ENCODE measurements around the gene CCDC141.

CCDC141 gene

DNA sequence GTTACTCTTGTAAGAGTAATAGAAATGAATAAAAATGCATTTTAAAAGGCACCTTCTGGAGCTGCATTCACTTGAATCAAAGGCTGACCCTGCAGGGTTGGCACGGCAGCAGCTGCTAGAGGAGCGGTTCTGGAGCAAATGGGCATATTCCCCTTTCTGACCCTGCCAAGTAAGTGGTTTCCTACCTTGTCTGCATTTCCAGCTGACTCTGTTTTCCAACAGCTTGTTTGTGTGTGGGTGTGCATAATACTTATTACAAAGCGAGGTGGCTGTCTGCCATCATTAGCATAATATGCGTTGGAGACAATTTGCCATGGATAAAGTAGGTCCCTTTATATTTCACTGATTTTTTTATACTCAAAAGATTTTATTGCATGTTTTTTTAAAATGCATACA lies 221.5 kb downstream of the CCDC141 start:
- no peak for DNase-seq (ENCODE audit: extremely low read depth, low read depth)
- TF ChIP-seq, protein P1, sequence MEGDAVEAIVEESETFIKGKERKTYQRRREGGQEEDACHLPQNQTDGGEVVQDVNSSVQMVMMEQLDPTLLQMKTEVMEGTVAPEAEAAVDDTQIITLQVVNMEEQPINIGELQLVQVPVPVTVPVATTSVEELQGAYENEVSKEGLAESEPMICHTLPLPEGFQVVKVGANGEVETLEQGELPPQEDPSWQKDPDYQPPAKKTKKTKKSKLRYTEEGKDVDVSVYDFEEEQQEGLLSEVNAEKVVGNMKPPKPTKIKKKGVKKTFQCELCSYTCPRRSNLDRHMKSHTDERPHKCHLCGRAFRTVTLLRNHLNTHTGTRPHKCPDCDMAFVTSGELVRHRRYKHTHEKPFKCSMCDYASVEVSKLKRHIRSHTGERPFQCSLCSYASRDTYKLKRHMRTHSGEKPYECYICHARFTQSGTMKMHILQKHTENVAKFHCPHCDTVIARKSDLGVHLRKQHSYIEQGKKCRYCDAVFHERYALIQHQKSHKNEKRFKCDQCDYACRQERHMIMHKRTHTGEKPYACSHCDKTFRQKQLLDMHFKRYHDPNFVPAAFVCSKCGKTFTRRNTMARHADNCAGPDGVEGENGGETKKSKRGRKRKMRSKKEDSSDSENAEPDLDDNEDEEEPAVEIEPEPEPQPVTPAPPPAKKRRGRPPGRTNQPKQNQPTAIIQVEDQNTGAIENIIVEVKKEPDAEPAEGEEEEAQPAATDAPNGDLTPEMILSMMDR (IDR thresholded peaks at IDR 0.05; ENCODE audit: low read depth, low read length): no peak

DNA sequence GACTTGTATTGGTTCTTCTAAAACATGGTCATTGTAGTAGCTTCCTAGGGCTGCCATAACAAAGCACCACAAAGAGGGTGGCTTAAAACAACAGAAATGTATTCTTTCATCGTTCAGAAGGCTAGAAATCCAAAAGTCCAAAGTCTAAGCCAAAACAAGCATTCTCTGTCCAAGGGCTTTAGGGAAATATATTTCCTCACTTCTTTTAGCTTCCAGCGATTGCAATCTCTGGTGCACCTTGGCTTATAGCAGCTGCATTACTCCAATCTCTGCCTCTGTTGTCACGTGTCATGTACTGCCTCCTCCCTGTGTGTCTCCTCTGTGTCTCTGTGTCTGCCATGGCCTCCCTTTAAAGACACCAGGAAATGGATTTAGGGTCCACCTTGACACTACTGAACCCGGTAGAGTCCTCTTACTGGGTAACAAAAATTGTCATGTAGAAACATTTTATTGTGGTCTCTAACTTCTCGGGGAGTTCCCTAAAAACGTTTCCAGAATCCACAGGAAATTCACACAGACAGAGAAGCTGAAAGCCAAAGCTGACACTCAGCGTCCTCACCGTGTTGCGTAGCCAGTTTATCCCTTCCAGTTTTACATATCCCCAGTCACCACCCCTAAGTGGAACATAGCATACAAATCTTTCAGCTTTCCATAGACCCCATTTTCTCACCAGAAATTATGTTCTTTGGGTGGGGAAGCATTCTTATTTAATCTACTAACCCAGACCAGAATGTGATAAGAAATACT lies 222.0 kb downstream of the CCDC141 start:
- TF ChIP-seq, protein P1 (IDR thresholded peaks at IDR 0.05; ENCODE audit: low read depth, low read length): no peak
- DNase-seq (ENCODE audit: extremely low read depth, low read depth): no peak

DNA sequence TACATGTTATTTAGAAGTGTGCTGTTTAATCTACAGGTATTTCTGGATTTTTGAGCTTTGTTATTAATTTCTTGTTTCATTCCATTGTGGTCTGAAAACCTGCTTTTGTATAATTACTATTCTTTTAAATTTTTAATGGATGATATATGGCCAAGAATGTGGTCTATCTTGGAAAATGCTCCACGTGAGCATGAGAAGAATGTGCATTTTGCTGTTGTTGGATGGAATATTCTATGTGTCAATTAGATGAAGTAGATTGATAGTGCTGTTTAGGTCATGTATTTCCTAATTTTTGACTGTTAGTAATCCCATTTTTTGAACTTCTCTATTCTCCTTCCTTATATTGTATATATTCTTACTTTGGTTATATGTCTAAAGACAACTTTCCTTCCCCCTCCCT lies 222.8 kb downstream of the CCDC141 start:
- TF ChIP-seq, protein P1 (IDR thresholded peaks at IDR 0.05; ENCODE audit: low read depth, low read length): no peak
- DNase-seq (ENCODE audit: extremely low read depth, low read depth): no peak

DNA sequence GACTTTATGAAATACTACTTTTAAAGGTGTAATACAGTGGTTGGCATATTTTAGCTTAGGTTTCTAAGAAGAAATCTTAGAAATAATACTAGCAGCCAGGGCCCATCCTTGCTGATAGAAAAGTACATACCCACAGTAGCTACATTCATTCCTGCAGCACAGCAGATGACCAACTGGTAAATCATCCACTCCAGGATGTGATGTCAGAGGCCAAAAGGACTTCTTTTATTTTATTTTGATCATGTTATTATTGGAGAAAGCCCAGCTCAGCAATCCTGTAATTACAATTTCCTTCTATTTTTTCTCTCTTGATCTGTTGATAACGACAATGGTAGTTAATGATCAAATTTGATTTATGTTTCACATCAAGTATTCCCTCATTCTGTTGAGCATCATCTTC lies 224.8 kb downstream of the CCDC141 start:
- TF ChIP-seq, protein P1 (IDR thresholded peaks at IDR 0.05; ENCODE audit: low read depth, low read length): no peak
- no peak for DNase-seq (ENCODE audit: extremely low read depth, low read depth)

DNA sequence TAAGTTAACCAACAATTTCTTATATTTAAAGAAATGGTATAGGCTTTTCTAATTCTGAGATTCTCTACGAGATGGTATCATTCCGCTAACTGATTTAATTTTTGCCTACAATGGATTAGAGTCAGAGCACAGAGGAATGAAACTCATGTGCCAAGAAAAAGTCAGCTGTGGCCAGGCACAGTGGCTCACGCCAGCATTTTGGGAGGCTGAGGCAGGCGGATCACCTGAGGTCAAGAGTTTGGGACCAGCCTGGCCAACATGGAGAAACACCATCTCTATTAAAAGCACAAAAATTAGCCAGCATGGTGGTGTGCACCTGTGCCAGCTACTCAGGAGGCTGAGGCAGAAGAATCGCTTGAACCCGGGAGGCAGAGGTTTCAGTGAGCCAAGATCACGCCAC lies 225.8 kb downstream of the CCDC141 start:
- DNase-seq (ENCODE audit: extremely low read depth, low read depth): no peak
- TF ChIP-seq, protein P1 (IDR thresholded peaks at IDR 0.05; ENCODE audit: low read depth, low read length): no peak

DNA sequence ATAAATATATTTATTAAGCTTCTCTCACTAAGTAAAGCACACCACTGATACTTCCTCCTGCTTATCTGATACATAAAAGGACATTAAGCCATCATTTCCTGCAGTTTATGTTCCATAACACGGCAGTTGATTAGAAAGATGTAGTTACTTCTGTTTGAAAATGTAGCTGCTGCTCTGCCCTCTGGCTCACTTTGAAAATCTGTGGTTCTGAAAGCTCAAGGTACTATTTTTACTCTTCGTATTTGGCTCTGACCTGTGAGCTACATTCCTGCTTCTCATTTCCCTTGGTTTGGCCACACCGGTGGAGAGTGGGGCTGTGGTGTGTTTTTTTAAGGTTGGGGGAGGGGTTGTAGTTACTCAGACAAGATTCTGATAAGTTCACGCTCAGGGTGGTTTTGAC lies 229.9 kb downstream of the CCDC141 start:
- no peak for DNase-seq (ENCODE audit: extremely low read depth, low read depth)

DNA sequence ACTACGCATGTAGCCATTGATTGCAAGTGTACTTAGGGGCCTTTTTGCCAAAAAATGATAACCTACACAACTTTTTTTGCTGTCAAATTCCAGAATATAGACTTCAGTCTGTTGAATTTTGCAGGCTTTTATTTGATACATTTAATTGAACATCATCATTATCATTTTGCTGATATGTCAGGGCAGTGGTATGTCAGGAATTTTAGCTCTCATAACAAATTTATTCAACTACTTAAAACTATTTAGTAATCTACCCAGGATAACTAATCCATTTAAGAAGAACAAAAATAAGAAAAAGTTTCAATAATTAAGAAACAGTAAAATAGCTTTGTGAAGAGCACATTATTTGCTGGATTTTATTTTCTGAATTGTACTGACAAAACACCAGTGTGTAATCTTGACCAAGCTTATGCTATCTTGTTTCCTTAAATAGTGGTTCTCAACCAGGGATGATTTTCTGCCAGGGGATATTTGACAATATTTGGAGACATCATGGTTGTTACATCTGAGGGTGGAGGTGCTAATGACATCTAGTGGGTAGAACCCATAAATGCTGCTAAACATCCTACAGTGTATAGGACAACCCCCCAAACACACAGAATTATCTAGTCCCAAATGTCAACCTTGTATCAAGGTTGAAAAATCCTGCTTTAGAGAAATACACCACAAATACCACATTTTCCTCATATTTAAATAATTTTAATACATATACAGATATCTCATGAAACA lies 230.6 kb downstream of the CCDC141 start:
- TF ChIP-seq, protein P1 (IDR thresholded peaks at IDR 0.05; ENCODE audit: low read depth, low read length): no peak
- no peak for DNase-seq (ENCODE audit: extremely low read depth, low read depth)

More for the DNA sequence above, 229.9 kb downstream of the CCDC141 start:
- TF ChIP-seq, protein P1 (IDR thresholded peaks at IDR 0.05; ENCODE audit: low read depth, low read length): no peak

Data from AG09319 (cell line).